Ishikawa (cell line): ENCODE results near the gene KRT79.

ENCODE experiments used
- CEBPB ChIP-seq: IDR thresholded peaks from 2 replicates; pipeline ENCODE4 v1.6.1; 2012
- CREB1 ChIP-seq: IDR thresholded peaks from 2 replicates; pipeline ENCODE4 v1.6.1; 2012; ENCODE audit warnings: low read depth
- EGR1 ChIP-seq: IDR thresholded peaks from 2 replicates; pipeline ENCODE4 v1.6.1; 2012
- EP300 ChIP-seq: IDR thresholded peaks from 2 replicates; pipeline ENCODE4 v1.6.1; 2012; ENCODE audit warnings: borderline replicate concordance
- FOXM1 ChIP-seq: IDR thresholded peaks from 2 replicates; pipeline ENCODE4 v1.6.1; 2012; ENCODE audit warnings: low read depth, borderline replicate concordance
- MAX ChIP-seq: IDR thresholded peaks from 2 replicates; pipeline ENCODE4 v1.6.1; 2012
- NFIC ChIP-seq: IDR thresholded peaks from 2 replicates; pipeline ENCODE4 v1.6.1; 2012
- RAD21 ChIP-seq: IDR thresholded peaks from 2 replicates; pipeline ENCODE4 v1.6.1; 2012; ENCODE audit warnings: low read depth
- TAF1 ChIP-seq: IDR thresholded peaks from 2 replicates; pipeline ENCODE4 v1.6.1; 2012; ENCODE audit warnings: low read depth, mild to moderate bottlenecking
- TCF12 ChIP-seq: IDR thresholded peaks from 2 replicates; pipeline ENCODE4 v1.6.1; 2012; ENCODE audit warnings: low read depth
- TEAD4 ChIP-seq: IDR thresholded peaks from 2 replicates; pipeline ENCODE4 v1.6.1; 2012
- USF1 ChIP-seq: IDR thresholded peaks from 2 replicates; pipeline ENCODE4 v1.6.1; 2012
- YY1 ChIP-seq: IDR thresholded peaks from 2 replicates; pipeline ENCODE4 v1.6.1; 2012; ENCODE audit warnings: low read depth
- ZBTB7A ChIP-seq: IDR thresholded peaks from 2 replicates; pipeline ENCODE4 v1.6.1; 2012; ENCODE audit warnings: low read depth
- TF ChIP-seq, protein P1 (sequence below): IDR thresholded peaks from 2 replicates; pipeline ENCODE4 v1.6.1; 2012; ENCODE audit warnings: low read depth, mild to moderate bottlenecking

KRT79 gene

GRCh38 chr12:52831251-52831650 lies 2.9 kb downstream of the KRT79 start:
- TF ChIP-seq YY1 (no peak), TAF1 (no peak), TCF12 (no peak), NFIC (no peak), EGR1 (no peak), CEBPB (no peak), TEAD4 (no peak), RAD21 (no peak), CREB1 (no peak), USF1 (no peak), ZBTB7A (no peak), FOXM1 (no peak), MAX (no peak), EP300 (no peak)
- TF ChIP-seq, protein P1, sequence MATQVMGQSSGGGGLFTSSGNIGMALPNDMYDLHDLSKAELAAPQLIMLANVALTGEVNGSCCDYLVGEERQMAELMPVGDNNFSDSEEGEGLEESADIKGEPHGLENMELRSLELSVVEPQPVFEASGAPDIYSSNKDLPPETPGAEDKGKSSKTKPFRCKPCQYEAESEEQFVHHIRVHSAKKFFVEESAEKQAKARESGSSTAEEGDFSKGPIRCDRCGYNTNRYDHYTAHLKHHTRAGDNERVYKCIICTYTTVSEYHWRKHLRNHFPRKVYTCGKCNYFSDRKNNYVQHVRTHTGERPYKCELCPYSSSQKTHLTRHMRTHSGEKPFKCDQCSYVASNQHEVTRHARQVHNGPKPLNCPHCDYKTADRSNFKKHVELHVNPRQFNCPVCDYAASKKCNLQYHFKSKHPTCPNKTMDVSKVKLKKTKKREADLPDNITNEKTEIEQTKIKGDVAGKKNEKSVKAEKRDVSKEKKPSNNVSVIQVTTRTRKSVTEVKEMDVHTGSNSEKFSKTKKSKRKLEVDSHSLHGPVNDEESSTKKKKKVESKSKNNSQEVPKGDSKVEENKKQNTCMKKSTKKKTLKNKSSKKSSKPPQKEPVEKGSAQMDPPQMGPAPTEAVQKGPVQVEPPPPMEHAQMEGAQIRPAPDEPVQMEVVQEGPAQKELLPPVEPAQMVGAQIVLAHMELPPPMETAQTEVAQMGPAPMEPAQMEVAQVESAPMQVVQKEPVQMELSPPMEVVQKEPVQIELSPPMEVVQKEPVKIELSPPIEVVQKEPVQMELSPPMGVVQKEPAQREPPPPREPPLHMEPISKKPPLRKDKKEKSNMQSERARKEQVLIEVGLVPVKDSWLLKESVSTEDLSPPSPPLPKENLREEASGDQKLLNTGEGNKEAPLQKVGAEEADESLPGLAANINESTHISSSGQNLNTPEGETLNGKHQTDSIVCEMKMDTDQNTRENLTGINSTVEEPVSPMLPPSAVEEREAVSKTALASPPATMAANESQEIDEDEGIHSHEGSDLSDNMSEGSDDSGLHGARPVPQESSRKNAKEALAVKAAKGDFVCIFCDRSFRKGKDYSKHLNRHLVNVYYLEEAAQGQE: no peak

- TF ChIP-seq, protein P1: no peak
- TF ChIP-seq RAD21 (no peak), FOXM1 (no peak), TCF12 (no peak), EP300 (no peak), NFIC (no peak), EGR1 (no peak), TEAD4 (no peak), MAX (no peak), USF1 (no peak), ZBTB7A (no peak), YY1 (no peak), CEBPB (no peak), CREB1 (no peak)
Measured at GRCh38 chr12:52829986-52830770, 3.9 kb downstream of the KRT79 start.

DNA sequence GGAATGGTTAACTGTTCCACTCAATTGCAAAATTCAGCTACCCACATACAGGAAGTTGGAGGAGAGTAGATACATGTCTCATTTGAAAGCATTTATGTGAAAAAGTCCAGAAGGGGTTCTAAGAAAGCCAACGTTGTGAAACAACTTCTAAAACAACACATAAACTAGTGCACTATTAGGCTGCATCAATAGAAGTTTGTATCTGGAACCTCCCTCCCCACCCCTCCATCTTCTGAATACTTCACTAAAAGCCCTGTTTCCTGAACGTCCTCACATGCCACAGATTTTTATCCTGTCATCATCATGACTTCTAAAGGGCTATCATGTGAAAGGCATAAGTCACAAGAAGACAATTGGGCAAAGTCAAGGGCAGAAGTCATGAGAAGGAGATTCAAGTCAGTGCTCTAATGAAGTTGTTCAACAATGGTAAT lies 5.5 kb downstream of the KRT79 start:
- TF ChIP-seq NFIC: no peak
- TF ChIP-seq, protein P1: no peak
- no peak for TF ChIP-seq MAX
- no peak for TF ChIP-seq ZBTB7A
- TF ChIP-seq CREB1: no peak
- TF ChIP-seq TAF1: no peak
- no peak for TF ChIP-seq EGR1
- no peak for TF ChIP-seq RAD21
- TF ChIP-seq TEAD4: no peak
- TF ChIP-seq CEBPB: no peak
- no peak for TF ChIP-seq EP300
- TF ChIP-seq YY1: no peak

DNA sequence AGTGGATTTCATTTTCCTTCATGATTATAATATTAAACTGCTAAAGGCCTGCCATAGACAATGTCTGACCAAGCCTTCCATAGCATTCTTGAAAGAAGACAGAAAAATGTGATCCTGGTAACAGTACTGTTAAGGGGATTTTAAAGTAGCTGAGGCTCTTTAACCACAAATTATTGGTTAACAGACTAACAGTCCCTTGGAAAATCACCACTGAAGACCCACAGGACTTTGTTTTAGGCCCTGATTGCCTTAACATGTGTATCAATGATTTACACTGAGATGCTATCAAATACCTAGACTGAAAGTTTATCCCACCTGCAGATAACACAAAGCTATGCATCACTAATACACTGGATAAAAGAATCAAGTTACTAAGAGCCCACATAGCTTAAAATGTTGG lies 6.0 kb downstream of the KRT79 start:
- TF ChIP-seq FOXM1: no peak
- TF ChIP-seq NFIC: no peak
